Activated naive CD4-positive, alpha-beta T cell treated with anti-CD3 and anti-CD28 coated beads, Interleukin-2, amount 10 ng/mL, durations not matched to agents 7 days and 5 days (primary cell): ENCODE results near the gene FOXP1.
"Not testable (repeated sequence)": the region's sequence is repeated elsewhere in the genome, so short reads cannot be mapped to it uniquely, and the experiment has no call there.

Experiments
- CTCF ChIA-PET: fragments of 350-600 bp; sonication (Branson Sonifier 250); formaldehyde crosslinking; loops from one replicate; lab custom pipeline; 2021; ENCODE audit warnings: antibody characterized with exemption; lab: Charles Lee
- DNase-seq: peaks from one replicate; pipeline ENCODE4 v3.0.0-alpha.2; 2020
- H3K27ac Mint-ChIP-seq: one replicate; pipeline ENCODE4 v1.8.0; 2021; ENCODE audit warnings: mild to moderate bottlenecking, moderate library complexity, mixed read lengths
- H3K27me3 Mint-ChIP-seq: one replicate; pipeline ENCODE4 v1.8.0; 2021; ENCODE audit warnings: mild to moderate bottlenecking, mixed read lengths
- H3K36me3 Mint-ChIP-seq: one replicate; pipeline ENCODE4 v1.8.0; 2021; ENCODE audit warnings: mixed read lengths
- H3K4me1 Mint-ChIP-seq: one replicate; pipeline ENCODE4 v1.8.0; 2021; ENCODE audit warnings: mixed read lengths
- H3K4me3 Mint-ChIP-seq: one replicate; pipeline ENCODE4 v1.8.0; 2021; ENCODE audit warnings: mild to moderate bottlenecking, moderate library complexity, mixed read lengths
- H3K9me3 Mint-ChIP-seq: one replicate; pipeline ENCODE4 v1.8.0; 2021; ENCODE audit warnings: mixed read lengths

FOXP1 gene

GRCh38 chr3:71442652-71443042 lies 140.9 kb downstream of the FOXP1 start:
- no peak for DNase-seq
- CTCF ChIA-PET = interaction anchor here (0.7 to 1.3 kb wide), 3 partner anchors 12 to 21 kb away, joined by 3 to 5 read pairs (median 3); no protein-coding TSS in a partner anchor
- peaks cover 98% of the 10 kb centered on the region for H3K4me1 Mint-ChIP-seq
- H3K36me3 Mint-ChIP-seq = peaks cover 31% of the 10 kb centered on the region
- peak overlapping the region; percentile 100 for H3K27ac Mint-ChIP-seq
- H3K4me3 Mint-ChIP-seq = peak overlapping the region; percentile 55
- H3K9me3 Mint-ChIP-seq = no peaks in the 10 kb centered on the region
- peaks cover under 1% of the 10 kb centered on the region for H3K27me3 Mint-ChIP-seq

GRCh38 chr3:71441925-71442651 lies 141.4 kb downstream of the FOXP1 start:
- peak overlapping the region; percentile 45 for H3K4me3 Mint-ChIP-seq
- peaks cover 5% of the 10 kb centered on the region for H3K27me3 Mint-ChIP-seq
- DNase-seq = no peak
- CTCF ChIA-PET = interaction anchor here (0.6 to 1.3 kb wide), 5 partner anchors 12 to 69 kb away, joined by 3 to 5 read pairs (median 3); no protein-coding TSS in a partner anchor
- peaks cover 33% of the 10 kb centered on the region for H3K36me3 Mint-ChIP-seq
- peak overlapping the region; percentile 100 for H3K27ac Mint-ChIP-seq
- H3K4me1 Mint-ChIP-seq = peaks cover 98% of the 10 kb centered on the region
- H3K9me3 Mint-ChIP-seq = no peaks in the 10 kb centered on the region

GRCh38 chr3:71441217-71441924 lies 142.2 kb downstream of the FOXP1 start:
- Mint-ChIP-seq H3K36me3 (peaks cover 33% of the 10 kb centered on the region), H3K4me3 (no peak overlapping the region), H3K9me3 (no peaks in the 10 kb centered on the region), H3K27me3 (peaks cover 5% of the 10 kb centered on the region), H3K4me1 (peaks cover 98% of the 10 kb centered on the region), H3K27ac (peak overlapping the region; percentile 100)
- CTCF ChIA-PET = interaction anchor here (0.9 to 1.6 kb wide), 5 partner anchors 9 to 70 kb away, joined by 3 to 6 read pairs (median 3); no protein-coding TSS in a partner anchor
- no peak for DNase-seq

GRCh38 chr3:71438904-71439303 lies 144.6 kb downstream of the FOXP1 start:
- Mint-ChIP-seq H3K4me3 (no peak overlapping the region), H3K27me3 (peaks cover 5% of the 10 kb centered on the region), H3K27ac (peak overlapping the region; percentile 56), H3K4me1 (peaks cover 87% of the 10 kb centered on the region), H3K9me3 (peaks cover 4% of the 10 kb centered on the region), H3K36me3 (peaks cover 39% of the 10 kb centered on the region)
- DNase-seq = no peak
- CTCF ChIA-PET = interaction anchor here (1.2 kb wide), 1 partner anchor 22 kb away, joined by 3 read pairs; no protein-coding TSS in a partner anchor

GRCh38 chr3:71438071-71438685 lies 145.3 kb downstream of the FOXP1 start:
- peaks cover 87% of the 10 kb centered on the region for H3K4me1 Mint-ChIP-seq
- peaks cover 5% of the 10 kb centered on the region for H3K27me3 Mint-ChIP-seq
- DNase-seq = no peak
- peaks cover 36% of the 10 kb centered on the region for H3K36me3 Mint-ChIP-seq
- CTCF ChIA-PET = interaction anchor here (1.2 kb wide), 1 partner anchor 21 kb away, joined by 3 read pairs; no protein-coding TSS in a partner anchor
- peaks cover 4% of the 10 kb centered on the region for H3K9me3 Mint-ChIP-seq
- H3K27ac Mint-ChIP-seq = peak overlapping the region; percentile 12
- no peak overlapping the region for H3K4me3 Mint-ChIP-seq

- Mint-ChIP-seq H3K9me3 (peaks cover 4% of the 10 kb centered on the region), H3K27ac (no peak overlapping the region), H3K4me1 (peaks cover 88% of the 10 kb centered on the region), H3K27me3 (peaks cover 5% of the 10 kb centered on the region), H3K4me3 (no peak overlapping the region), H3K36me3 (peaks cover 30% of the 10 kb centered on the region)
- CTCF ChIA-PET = no interaction called here
- DNase-seq = no peak
Measured at GRCh38 chr3:71436337-71436736, 147.2 kb downstream of the FOXP1 start.

GRCh38 chr3:71435836-71436235 lies 147.7 kb downstream of the FOXP1 start:
- H3K27ac Mint-ChIP-seq, H3K27me3 Mint-ChIP-seq, CTCF ChIA-PET, H3K9me3 Mint-ChIP-seq, H3K4me3 Mint-ChIP-seq, DNase-seq: not testable (repeated sequence)
- peaks cover 32% of the 10 kb centered on the region for H3K36me3 Mint-ChIP-seq
- peaks cover 88% of the 10 kb centered on the region for H3K4me1 Mint-ChIP-seq

GRCh38 chr3:71433631-71434030 lies 149.9 kb downstream of the FOXP1 start:
- Mint-ChIP-seq H3K36me3 (peaks cover 31% of the 10 kb centered on the region), H3K27me3 (peaks cover 9% of the 10 kb centered on the region), H3K4me1 (peaks cover 86% of the 10 kb centered on the region), H3K27ac (peak overlapping the region; percentile 9), H3K4me3 (no peak overlapping the region), H3K9me3 (peaks cover 4% of the 10 kb centered on the region)
- CTCF ChIA-PET = no interaction called here
- no peak for DNase-seq

GRCh38 chr3:71432044-71432975 lies 151.2 kb downstream of the FOXP1 start:
- Mint-ChIP-seq H3K4me1 (peaks cover 85% of the 10 kb centered on the region), H3K36me3 (peaks cover 24% of the 10 kb centered on the region), H3K27ac (peak overlapping the region; percentile 92), H3K4me3 (no peak overlapping the region), H3K27me3 (peaks cover 5% of the 10 kb centered on the region), H3K9me3 (peaks cover 4% of the 10 kb centered on the region)
- CTCF ChIA-PET = interaction anchor here (1.1 to 1.2 kb wide), 2 partner anchors 22 to 24 kb away, joined by 3 read pairs; no protein-coding TSS in a partner anchor
- DNase-seq = peak; percentile 38

GRCh38 chr3:71430941-71431552 lies 152.5 kb downstream of the FOXP1 start:
- H3K27ac Mint-ChIP-seq = peak overlapping the region; percentile 21
- CTCF ChIA-PET = interaction anchor here (1.2 kb wide), 1 partner anchor 25 kb away, joined by 3 read pairs; no protein-coding TSS in a partner anchor
- peaks cover 84% of the 10 kb centered on the region for H3K4me1 Mint-ChIP-seq

GRCh38 chr3:71429597-71429988 lies 153.9 kb downstream of the FOXP1 start:
- no peak for DNase-seq
- peaks cover 3% of the 10 kb centered on the region for H3K27me3 Mint-ChIP-seq
- H3K27ac Mint-ChIP-seq = peak overlapping the region; percentile 25
- H3K4me3 Mint-ChIP-seq = no peak overlapping the region
- peaks cover 22% of the 10 kb centered on the region for H3K36me3 Mint-ChIP-seq
- CTCF ChIA-PET = interaction anchor here (1.0 kb wide), 1 partner anchor 84 kb away, joined by 3 read pairs; no protein-coding TSS in a partner anchor
- H3K4me1 Mint-ChIP-seq = peaks cover 94% of the 10 kb centered on the region
- H3K9me3 Mint-ChIP-seq = peaks cover under 1% of the 10 kb centered on the region

More at GRCh38 chr3:71430941-71431552, 152.5 kb downstream of the FOXP1 start:
- Mint-ChIP-seq H3K27me3 (peaks cover 3% of the 10 kb centered on the region), H3K9me3 (peaks cover 4% of the 10 kb centered on the region), H3K4me3 (no peak overlapping the region), H3K36me3 (peaks cover 20% of the 10 kb centered on the region)
- no peak for DNase-seq

- Mint-ChIP-seq H3K9me3 (no peaks in the 10 kb centered on the region), H3K27me3 (peaks cover 3% of the 10 kb centered on the region), H3K27ac (peak overlapping the region; percentile 85), H3K4me1 (peaks cover 94% of the 10 kb centered on the region), H3K4me3 (peak overlapping the region; percentile 29), H3K36me3 (peaks cover 22% of the 10 kb centered on the region)
- no peak for DNase-seq
- CTCF ChIA-PET = interaction anchor here (0.6 kb wide), 1 partner anchor 26 kb away, joined by 5 read pairs; no protein-coding TSS in a partner anchor
Measured at GRCh38 chr3:71428841-71429596, 154.5 kb downstream of the FOXP1 start.
